Fibroblast of mammary gland (primary cell): ENCODE results near the gene GGA2.

Experiments used
- DNase-seq: peaks from one replicate; pipeline ENCODE4 v3.0.0-alpha.2; 2010; ENCODE audit warnings: low read depth
- H3K4me3 ChIP-seq: 2 replicates; pipeline ENCODE4 v1.5.1; 2011; ENCODE audit warnings: low read depth, mild to moderate bottlenecking, low read length, moderate library complexity; ENCODE audit not compliant: control insufficient read depth
- TF ChIP-seq, protein P1 (sequence below): conservative IDR thresholded peaks from 2 replicates; pipeline ENCODE4 v1.5.1; 2011; ENCODE audit warnings: low read depth, low read length, inconsistent platforms; ENCODE audit not compliant: control insufficient read depth, insufficient read depth

GGA2 gene, protein sequence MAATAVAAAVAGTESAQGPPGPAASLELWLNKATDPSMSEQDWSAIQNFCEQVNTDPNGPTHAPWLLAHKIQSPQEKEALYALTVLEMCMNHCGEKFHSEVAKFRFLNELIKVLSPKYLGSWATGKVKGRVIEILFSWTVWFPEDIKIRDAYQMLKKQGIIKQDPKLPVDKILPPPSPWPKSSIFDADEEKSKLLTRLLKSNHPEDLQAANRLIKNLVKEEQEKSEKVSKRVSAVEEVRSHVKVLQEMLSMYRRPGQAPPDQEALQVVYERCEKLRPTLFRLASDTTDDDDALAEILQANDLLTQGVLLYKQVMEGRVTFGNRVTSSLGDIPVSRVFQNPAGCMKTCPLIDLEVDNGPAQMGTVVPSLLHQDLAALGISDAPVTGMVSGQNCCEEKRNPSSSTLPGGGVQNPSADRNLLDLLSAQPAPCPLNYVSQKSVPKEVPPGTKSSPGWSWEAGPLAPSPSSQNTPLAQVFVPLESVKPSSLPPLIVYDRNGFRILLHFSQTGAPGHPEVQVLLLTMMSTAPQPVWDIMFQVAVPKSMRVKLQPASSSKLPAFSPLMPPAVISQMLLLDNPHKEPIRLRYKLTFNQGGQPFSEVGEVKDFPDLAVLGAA

DNA sequence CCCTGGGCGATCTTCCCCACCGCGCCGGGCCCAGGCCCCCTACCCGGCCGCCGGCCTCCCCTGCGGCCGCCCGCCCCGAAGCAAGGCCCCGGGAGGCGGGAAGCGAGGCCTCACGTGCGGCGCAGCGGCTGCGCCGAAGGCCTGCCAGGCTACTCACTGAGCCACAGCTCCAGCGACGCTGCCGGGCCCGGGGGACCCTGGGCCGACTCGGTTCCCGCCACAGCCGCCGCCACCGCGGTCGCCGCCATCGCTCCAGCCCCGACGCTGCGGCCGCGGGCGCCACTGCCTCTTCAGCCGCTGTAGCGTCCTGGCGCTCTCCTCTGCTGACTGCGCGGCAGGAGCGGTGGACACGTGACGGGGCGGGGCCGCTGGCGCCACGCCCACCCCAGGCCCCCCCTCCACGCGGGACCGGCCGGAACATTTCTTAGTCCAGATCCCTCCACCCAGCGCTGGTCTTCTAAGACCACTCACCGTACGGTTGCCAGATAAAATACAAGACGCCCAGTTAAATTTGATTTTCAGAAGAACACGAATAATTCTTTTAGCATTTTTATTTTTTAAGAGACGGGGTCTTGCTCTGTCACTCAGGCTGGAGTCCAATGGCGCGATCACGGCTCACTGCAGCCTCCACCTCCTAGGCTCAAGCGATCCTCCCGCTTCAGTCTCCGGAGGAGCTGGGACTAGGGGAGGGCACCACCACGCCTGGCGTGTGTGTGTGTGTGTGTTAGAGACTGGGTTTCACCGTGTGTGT, at the start of gene GGA2:
TSS of gene GGA2 (minus strand) at position 331 of the 751 bp plus-strand sequence. CDS start at position 248, 83 bp downstream.
- TF ChIP-seq, protein P1, sequence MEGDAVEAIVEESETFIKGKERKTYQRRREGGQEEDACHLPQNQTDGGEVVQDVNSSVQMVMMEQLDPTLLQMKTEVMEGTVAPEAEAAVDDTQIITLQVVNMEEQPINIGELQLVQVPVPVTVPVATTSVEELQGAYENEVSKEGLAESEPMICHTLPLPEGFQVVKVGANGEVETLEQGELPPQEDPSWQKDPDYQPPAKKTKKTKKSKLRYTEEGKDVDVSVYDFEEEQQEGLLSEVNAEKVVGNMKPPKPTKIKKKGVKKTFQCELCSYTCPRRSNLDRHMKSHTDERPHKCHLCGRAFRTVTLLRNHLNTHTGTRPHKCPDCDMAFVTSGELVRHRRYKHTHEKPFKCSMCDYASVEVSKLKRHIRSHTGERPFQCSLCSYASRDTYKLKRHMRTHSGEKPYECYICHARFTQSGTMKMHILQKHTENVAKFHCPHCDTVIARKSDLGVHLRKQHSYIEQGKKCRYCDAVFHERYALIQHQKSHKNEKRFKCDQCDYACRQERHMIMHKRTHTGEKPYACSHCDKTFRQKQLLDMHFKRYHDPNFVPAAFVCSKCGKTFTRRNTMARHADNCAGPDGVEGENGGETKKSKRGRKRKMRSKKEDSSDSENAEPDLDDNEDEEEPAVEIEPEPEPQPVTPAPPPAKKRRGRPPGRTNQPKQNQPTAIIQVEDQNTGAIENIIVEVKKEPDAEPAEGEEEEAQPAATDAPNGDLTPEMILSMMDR: no peak
- H3K4me3 ChIP-seq: peak within 1 kb of the TSS; percentile 65
- peak; percentile 69 for DNase-seq

DNA sequence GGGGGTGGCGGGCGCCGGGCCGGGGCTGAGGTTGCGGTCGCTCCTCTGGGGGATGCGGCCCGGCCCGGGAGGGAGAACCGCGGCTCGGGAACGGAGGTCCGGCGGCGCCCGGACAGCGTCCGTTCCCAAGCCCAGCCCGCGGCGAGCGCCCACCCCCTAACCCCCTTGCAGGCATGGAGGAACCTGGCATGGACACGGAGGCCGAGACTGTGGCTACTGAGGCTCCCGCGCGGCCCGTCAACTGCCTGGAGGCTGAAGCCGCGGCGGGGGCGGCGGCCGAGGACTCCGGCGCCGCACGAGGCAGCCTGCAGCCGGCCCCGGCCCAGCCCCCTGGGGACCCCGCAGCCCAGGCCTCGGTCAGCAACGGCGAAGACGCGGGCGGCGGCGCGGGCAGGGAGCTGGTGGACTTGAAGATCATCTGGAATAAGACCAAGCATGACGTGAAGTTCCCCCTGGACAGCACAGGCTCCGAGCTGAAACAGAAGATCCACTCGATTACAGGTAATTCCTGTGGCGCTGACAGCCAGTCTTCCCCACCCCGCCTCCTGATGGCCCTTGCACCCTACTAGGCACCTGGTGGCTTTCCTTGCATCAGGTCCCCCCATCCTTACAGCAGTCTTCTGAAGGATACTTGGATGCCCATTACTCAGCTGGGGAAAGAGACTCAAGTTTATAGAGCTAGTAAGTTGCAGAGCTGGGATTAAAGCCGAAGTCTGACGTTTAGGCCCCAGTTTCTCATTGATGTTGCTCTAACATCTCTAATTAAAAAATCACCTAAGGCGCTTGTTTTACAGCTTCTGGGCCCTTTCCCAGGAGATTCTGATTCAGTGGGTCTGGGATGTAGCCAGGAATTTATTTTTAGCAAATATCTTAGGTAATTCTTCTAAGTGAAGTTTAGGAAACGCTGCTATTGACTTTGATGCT, 47.7 kb upstream of the GGA2 start:
- H3K4me3 ChIP-seq: peak overlapping the region; percentile 92
- TF ChIP-seq, protein P1: no peak
- peak; percentile 56 for DNase-seq

DNA sequence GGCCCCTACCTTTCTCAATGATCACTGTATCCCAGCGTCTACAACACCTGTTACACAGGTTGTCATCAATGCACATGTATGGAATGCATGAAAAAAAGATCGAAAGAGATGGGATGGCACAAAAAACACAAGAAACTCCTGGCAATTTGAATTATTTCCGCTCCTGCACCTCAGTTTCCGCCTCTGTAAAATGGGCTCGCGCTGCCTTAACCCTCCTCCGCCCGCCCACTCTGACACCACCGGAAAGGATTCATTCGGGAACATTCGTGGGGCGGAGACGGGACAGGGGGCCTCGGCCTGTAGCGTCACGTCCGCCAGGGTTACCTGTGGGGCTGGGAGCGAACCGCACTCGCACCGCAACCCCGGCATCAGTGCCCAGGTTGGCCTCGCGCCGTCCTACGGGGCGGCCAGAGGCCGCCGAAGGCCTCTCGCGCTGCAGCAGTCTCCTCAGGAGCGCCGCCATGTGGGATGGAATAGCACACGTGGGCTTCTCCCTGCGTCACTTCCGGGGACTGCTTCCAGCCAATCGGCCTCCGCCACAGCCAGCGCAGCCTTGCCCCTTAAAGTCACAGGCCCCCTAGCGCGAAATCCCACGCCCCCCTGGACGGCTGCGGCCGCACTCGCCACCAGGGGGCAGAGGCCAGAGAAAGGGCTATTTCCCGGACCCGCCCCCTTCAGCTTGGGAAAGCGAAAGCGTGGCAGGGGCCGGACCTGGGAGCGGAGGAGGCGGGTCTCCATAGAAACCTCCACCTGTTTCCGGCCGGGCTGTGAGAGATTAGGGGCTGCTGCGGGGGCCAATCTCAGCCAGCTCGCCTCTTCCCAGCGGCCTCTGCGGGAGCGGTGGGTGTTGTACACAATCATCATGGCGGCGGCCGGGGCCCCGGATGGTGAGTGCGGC, 46.8 kb upstream of the GGA2 start, which contains the start of the genes EARS2 and UBFD1:
TSS of gene EARS2 (minus strand) at position 470 of the 898 bp plus-strand sequence. CDS start at position 463, 7 bp downstream.
TSS of gene UBFD1 (plus strand) at position 847 of the 898 bp plus-strand sequence. CDS start at position 863, 16 bp downstream.
- peak; percentile 97 for DNase-seq
- TF ChIP-seq, protein P1: peak; percentile 73
- peak within 1 kb of the TSS; percentile 92 for H3K4me3 ChIP-seq

- DNase-seq: no peak
- TF ChIP-seq, protein P1: no peak
- H3K4me3 ChIP-seq: no peak overlapping the region
These were observed 44.2 kb upstream of the GGA2 start for GRCh38 chr16:23554536-23554935.

GRCh38 chr16:23552161-23552560, 41.9 kb upstream of the GGA2 start:
- H3K4me3 ChIP-seq: no peak overlapping the region
- TF ChIP-seq, protein P1: no peak
- DNase-seq: no peak
